ENCODE results near the gene MERTK. TPM values are rescaled to one million over a fixed set of nuclear protein-coding genes. Genes with fewer than 3 reads are reported as not detected.

MERTK gene
- total RNA-seq, 1 donor from 2014 or later: 3.2 TPM

DNA sequence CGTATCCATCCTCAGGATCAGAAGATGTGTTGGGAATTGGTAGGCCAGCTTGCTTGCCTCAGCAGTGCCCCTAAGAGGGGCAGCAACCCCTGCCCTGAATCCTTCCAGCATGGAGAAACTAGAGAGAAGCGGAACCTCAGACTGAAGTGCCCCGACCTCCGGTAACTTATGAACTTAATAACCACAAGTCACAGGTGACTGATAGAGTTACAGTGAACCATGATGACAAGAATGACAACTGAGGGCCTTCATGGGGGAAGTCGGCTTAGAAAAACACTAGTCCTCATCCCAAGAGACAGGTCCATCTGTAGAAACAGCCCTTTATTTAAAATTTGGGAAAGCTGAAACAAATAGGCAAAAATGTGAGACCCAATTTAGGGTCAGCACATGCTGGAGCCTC lies 114.1 kb downstream of the MERTK start:
- H3K9me3 Mint-ChIP-seq (ENCODE audit: low read depth): no peaks in the 10 kb centered on the region
- H3K36me3 Mint-ChIP-seq (ENCODE audit: low read depth): peaks cover 12% of the 10 kb centered on the region
- no peak overlapping the region for H3K4me3 Mint-ChIP-seq (ENCODE audit: unreplicated experiment)
- TF ChIP-seq, protein P1, sequence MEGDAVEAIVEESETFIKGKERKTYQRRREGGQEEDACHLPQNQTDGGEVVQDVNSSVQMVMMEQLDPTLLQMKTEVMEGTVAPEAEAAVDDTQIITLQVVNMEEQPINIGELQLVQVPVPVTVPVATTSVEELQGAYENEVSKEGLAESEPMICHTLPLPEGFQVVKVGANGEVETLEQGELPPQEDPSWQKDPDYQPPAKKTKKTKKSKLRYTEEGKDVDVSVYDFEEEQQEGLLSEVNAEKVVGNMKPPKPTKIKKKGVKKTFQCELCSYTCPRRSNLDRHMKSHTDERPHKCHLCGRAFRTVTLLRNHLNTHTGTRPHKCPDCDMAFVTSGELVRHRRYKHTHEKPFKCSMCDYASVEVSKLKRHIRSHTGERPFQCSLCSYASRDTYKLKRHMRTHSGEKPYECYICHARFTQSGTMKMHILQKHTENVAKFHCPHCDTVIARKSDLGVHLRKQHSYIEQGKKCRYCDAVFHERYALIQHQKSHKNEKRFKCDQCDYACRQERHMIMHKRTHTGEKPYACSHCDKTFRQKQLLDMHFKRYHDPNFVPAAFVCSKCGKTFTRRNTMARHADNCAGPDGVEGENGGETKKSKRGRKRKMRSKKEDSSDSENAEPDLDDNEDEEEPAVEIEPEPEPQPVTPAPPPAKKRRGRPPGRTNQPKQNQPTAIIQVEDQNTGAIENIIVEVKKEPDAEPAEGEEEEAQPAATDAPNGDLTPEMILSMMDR (IDR thresholded peaks at IDR 0.05): no peak
- no peak overlapping the region for H3K27ac Mint-ChIP-seq (ENCODE audit: unreplicated experiment)
- no peaks in the 10 kb centered on the region for H3K27me3 Mint-ChIP-seq (ENCODE audit: low read depth)
- no peak for DNase-seq (ENCODE audit: low spot score)
- no peaks in the 10 kb centered on the region for H3K4me1 Mint-ChIP-seq (ENCODE audit: low read depth)

DNA sequence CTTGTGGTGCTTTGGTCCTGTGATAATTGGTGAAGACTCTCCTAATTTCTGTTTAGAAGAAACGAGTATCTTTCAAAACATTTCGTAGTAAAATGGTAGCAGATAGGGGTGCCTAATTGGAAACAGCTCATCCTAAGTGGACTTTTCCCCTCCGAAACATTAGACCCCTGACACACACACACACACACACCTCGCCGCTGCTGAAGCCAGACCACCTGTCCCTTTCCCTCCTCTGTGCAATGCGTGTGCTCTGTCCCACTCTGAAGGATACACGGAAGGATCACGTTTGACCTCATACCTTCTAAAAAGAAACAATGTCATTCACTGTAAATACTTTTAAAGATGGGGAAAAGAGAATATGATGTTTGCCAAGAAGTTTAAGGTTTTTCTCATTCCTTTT lies 120.4 kb downstream of the MERTK start:
- no peak for DNase-seq (ENCODE audit: low spot score)
- no peaks in the 10 kb centered on the region for H3K4me1 Mint-ChIP-seq (ENCODE audit: low read depth)
- no peaks in the 10 kb centered on the region for H3K27me3 Mint-ChIP-seq (ENCODE audit: low read depth)
- no peak overlapping the region for H3K27ac Mint-ChIP-seq (ENCODE audit: unreplicated experiment)
- H3K36me3 Mint-ChIP-seq (ENCODE audit: low read depth): peaks cover 9% of the 10 kb centered on the region
- no peak overlapping the region for H3K4me3 Mint-ChIP-seq (ENCODE audit: unreplicated experiment)
- no peaks in the 10 kb centered on the region for H3K9me3 Mint-ChIP-seq (ENCODE audit: low read depth)
- TF ChIP-seq, protein P1 (IDR thresholded peaks at IDR 0.05): no peak

DNA sequence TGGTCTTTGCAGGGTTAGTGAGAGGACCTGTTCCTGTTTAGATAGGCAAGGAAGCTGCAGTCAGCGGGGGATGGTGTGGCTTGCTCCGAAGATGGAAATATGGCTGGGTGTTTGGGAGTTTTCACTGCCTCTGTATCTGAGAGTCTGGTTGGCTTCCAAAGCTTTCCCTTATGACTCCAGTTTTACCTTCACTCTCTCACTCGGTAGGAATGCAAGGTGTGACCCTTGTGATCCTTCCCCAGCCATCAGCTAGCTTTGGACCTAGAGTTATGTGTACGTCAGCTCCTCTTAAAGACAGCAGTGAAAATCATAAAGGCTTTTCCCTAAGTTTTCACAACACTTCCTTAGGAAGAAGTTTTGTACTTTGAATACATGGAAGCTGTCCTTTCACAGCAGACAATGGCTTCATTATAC lies 121.2 kb downstream of the MERTK start:
- no peaks in the 10 kb centered on the region for H3K9me3 Mint-ChIP-seq (ENCODE audit: low read depth)
- peaks cover 9% of the 10 kb centered on the region for H3K36me3 Mint-ChIP-seq (ENCODE audit: low read depth)
- no peak overlapping the region for H3K4me3 Mint-ChIP-seq (ENCODE audit: unreplicated experiment)
- no peaks in the 10 kb centered on the region for H3K27me3 Mint-ChIP-seq (ENCODE audit: low read depth)
- H3K4me1 Mint-ChIP-seq (ENCODE audit: low read depth): no peaks in the 10 kb centered on the region
- no peak for DNase-seq (ENCODE audit: low spot score)
- TF ChIP-seq, protein P1 (IDR thresholded peaks at IDR 0.05): no peak
- no peak overlapping the region for H3K27ac Mint-ChIP-seq (ENCODE audit: unreplicated experiment)

DNA sequence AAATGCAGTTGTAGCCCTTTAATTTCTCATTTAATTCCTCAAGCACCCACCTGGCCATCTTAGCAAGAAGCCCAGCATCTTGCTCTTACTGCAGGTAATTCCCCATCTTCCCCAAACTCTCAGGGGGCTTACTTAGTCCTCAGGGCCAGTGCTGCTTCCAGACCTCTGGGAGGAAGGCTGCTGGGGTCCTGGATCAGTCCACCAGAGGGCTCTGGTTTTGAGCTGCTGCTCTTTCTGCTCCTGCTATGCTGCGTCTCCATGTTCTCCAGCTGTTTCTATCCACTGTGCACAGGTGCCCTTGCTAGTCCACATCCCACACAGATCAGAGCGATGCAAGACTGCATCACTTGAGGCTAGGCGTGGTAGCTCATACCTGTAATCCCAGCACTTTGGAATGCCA lies 122.2 kb downstream of the MERTK start:
- Mint-ChIP-seq H3K4me1 (ENCODE audit: low read depth) (no peaks in the 10 kb centered on the region), H3K27ac (ENCODE audit: unreplicated experiment) (no peak overlapping the region), H3K9me3 (ENCODE audit: low read depth) (no peaks in the 10 kb centered on the region), H3K27me3 (ENCODE audit: low read depth) (no peaks in the 10 kb centered on the region), H3K4me3 (ENCODE audit: unreplicated experiment) (no peak overlapping the region), H3K36me3 (ENCODE audit: low read depth) (peaks cover 9% of the 10 kb centered on the region)
- TF ChIP-seq, protein P1 (IDR thresholded peaks at IDR 0.05): peak; percentile 20
- no peak for DNase-seq (ENCODE audit: low spot score)

DNA sequence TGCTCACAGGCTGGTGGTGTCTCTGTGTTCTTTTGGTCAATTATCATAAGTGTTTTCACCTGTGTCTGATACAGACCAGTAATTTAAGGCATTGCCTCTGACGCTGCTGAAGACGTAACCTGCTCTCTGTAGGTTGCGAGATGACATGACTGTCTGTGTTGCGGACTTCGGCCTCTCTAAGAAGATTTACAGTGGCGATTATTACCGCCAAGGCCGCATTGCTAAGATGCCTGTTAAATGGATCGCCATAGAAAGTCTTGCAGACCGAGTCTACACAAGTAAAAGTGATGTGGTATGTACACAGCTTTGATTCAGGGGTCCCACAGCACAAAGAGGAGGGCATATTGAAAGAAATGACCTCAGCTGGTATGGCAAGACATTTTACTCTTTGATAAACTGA lies 122.9 kb downstream of the MERTK start:
- Mint-ChIP-seq H3K9me3 (ENCODE audit: low read depth) (no peaks in the 10 kb centered on the region), H3K4me3 (ENCODE audit: unreplicated experiment) (no peak overlapping the region), H3K36me3 (ENCODE audit: low read depth) (peaks cover 9% of the 10 kb centered on the region), H3K4me1 (ENCODE audit: low read depth) (no peaks in the 10 kb centered on the region), H3K27me3 (ENCODE audit: low read depth) (no peaks in the 10 kb centered on the region), H3K27ac (ENCODE audit: unreplicated experiment) (no peak overlapping the region)
- no peak for DNase-seq (ENCODE audit: low spot score)
- TF ChIP-seq, protein P1 (IDR thresholded peaks at IDR 0.05): no peak
